HCT116 (cell line): ENCODE measurements around the gene MEGF6. TPM values are rescaled to one million over a fixed set of nuclear protein-coding genes. Genes with fewer than 3 reads are reported as not detected.

Source experiments
- ATAC-seq: fragments of 200-7000 bp; cut with Tn5 transposase; 2 replicates; pipeline ENCODE4 v1.9.1; 2020; ENCODE audit warnings: mild to moderate bottlenecking, moderate library complexity
- BruUV-seq: library from RNA; stranded (reverse); fragments of 400-500 nt; replicated peaks from 2 replicates; lab custom pipeline; 2021; lab: Mats Ljungman, UMichigan
- CTCF ChIA-PET: fragments of 300-600 bp; sonication (Branson Sonifier 250); formaldehyde crosslinking; loops from one replicate; lab custom pipeline; 2021; ENCODE audit warnings: antibody characterized with exemption; lab: Charles Lee
- POLR2A ChIA-PET: fragments of 300-600, 350-600 bp; sonication (Branson Sonifier 250); formaldehyde crosslinking; loops from one replicate; lab custom pipeline; 2021; ENCODE audit warnings: antibody characterized with exemption; lab: Charles Lee
- RAD21 ChIA-PET, 2 experiments: fragments of 300-600 bp; sonication (Branson Sonifier 250); formaldehyde crosslinking; loops; one replicate each; lab custom pipeline; 2023; ENCODE audit warnings: low total read pairs in 2 of 2; ENCODE audit not compliant: uncharacterized antibody in 2 of 2, unreplicated experiment in 2 of 2, low non-redundant PET in 1 of 2; lab: Charles Lee
- DNase-seq: peaks from one replicate; pipeline ENCODE4 v3.0.0-alpha.2; 2010; ENCODE audit warnings: low read depth, low spot score
- H2AFZ ChIP-seq: fragments of 200-600 bp; shearing (Covaris generic), sonication (generic); 2 replicates; pipeline ENCODE4 v1.6.1; 2017; ENCODE audit warnings: low read depth, mixed run types, mixed read lengths, antibody characterized with exemption, low read length; ENCODE audit not compliant: poor library complexity, severe bottlenecking
- H3K27ac ChIP-seq: 2 replicates; pipeline ENCODE4 v1.5.1; 2012; ENCODE audit warnings: low read depth, low read length
- H3K27me3 ChIP-seq: fragments of 200-600 bp; sonication (generic); 2 replicates; pipeline ENCODE4 v1.6.1; 2016; ENCODE audit warnings: mixed run types, low read length, mixed read lengths; ENCODE audit not compliant: insufficient read depth
- H3K36me3 ChIP-seq, 2 experiments: fragments of 200-500 bp in 1 of 2; fragments of 200-600 bp in 1 of 2; sonication (Bioruptor generic) in 1 of 2; sonication (generic) in 1 of 2; 2 replicates each; pipeline versions ENCODE4 v1.5.1 to v1.6.1; 2014 to 2016; ENCODE audit warnings: low read length in 2 of 2, inconsistent platforms in 1 of 2, mixed read lengths in 1 of 2, mixed run types in 1 of 2; ENCODE audit not compliant: insufficient read depth in 2 of 2, control insufficient read depth in 1 of 2
- H3K4me1 ChIP-seq, 2 experiments: fragments of 200-600 bp in 1 of 2; sonication (generic) in 1 of 2; 2 replicates each; pipeline versions ENCODE4 v1.5.1 to v1.6.1; 2012 to 2017; ENCODE audit warnings: low read length in 2 of 2, inconsistent platforms in 1 of 2, mild to moderate bottlenecking in 1 of 2, mixed read lengths in 1 of 2, mixed run types in 1 of 2, moderate library complexity in 1 of 2; ENCODE audit not compliant: insufficient read depth in 2 of 2, control insufficient read depth in 1 of 2
- H3K4me2 ChIP-seq: fragments of 200-600 bp; sonication (generic); 2 replicates; pipeline ENCODE4 v1.6.1; 2017; ENCODE audit warnings: mixed run types, low read length, mixed read lengths
- H3K4me3 ChIP-seq, 2 experiments: fragments of 200-600 bp in 1 of 2; sonication (generic) in 1 of 2; replicated peaks in 1 of 2; 2 replicates each; pipeline ENCODE4 v1.5.1; 2011 to 2016; ENCODE audit warnings: low read length in 2 of 2, control low read depth in 1 of 2, low read depth in 1 of 2, mild to moderate bottlenecking in 1 of 2, mixed read lengths in 1 of 2, mixed run types in 1 of 2
- H3K79me2 ChIP-seq: fragments of 200-600 bp; sonication (generic); 2 replicates; pipeline ENCODE4 v1.6.1; 2017; ENCODE audit warnings: mild to moderate bottlenecking, mixed run types, low read length, moderate library complexity, mixed read lengths; ENCODE audit not compliant: insufficient read depth
- H3K9ac ChIP-seq: fragments of 200-600 bp; sonication (generic); 2 replicates; pipeline ENCODE4 v1.6.1; 2016; ENCODE audit warnings: low read length, mixed read lengths
- H3K9me2 ChIP-seq: fragments of 200-600 bp; sonication (generic), shearing (Covaris generic); 2 replicates; pipeline ENCODE4 v1.6.1; 2017; ENCODE audit warnings: mixed run types, mild to moderate bottlenecking, moderate library complexity; ENCODE audit not compliant: insufficient read depth
- H3K9me3 ChIP-seq, 2 experiments: fragments of 200-500 bp in 1 of 2; fragments of 200-600 bp in 1 of 2; sonication (Bioruptor generic) in 1 of 2; sonication (generic) in 1 of 2; 2 replicates each; pipeline ENCODE4 v1.6.1; 2014 to 2017; ENCODE audit warnings: low read length in 2 of 2, mixed read lengths in 2 of 2, inconsistent platforms in 1 of 2, low read depth in 1 of 2, mild to moderate bottlenecking in 1 of 2, mixed run types in 1 of 2, moderate library complexity in 1 of 2; ENCODE audit not compliant: control insufficient read depth in 1 of 2, insufficient read depth in 1 of 2
- H4K20me1 ChIP-seq: fragments of 200-600 bp; sonication (generic), shearing (Covaris generic); 2 replicates; pipeline ENCODE4 v1.6.1; 2017; ENCODE audit warnings: mixed run types, mild to moderate bottlenecking, moderate library complexity; ENCODE audit not compliant: insufficient read depth
- CEBPB ChIP-seq: IDR thresholded peaks from 2 replicates; pipeline ENCODE4 v1.6.1; 2012; ENCODE audit warnings: low read depth
- CTCF ChIP-seq, 3 experiments: fragments of 200-600 bp in 1 of 3; sonication (generic) in 1 of 3; IDR thresholded peaks in 2 of 3; conservative IDR thresholded peaks in 1 of 3; 2 replicates each; pipeline ENCODE4 v1.5.1; 2012 to 2017; ENCODE audit warnings: low read depth in 2 of 3, low read length in 2 of 3, antibody characterized with exemption in 1 of 3, borderline replicate concordance in 1 of 3, control low read depth in 1 of 3, mild to moderate bottlenecking in 1 of 3, mixed read lengths in 1 of 3, mixed run types in 1 of 3, moderate library complexity in 1 of 3; ENCODE audit not compliant: insufficient read depth in 1 of 3
- ELF1 ChIP-seq: IDR thresholded peaks from 2 replicates; pipeline ENCODE4 v1.6.1; 2012; ENCODE audit warnings: low read depth, borderline replicate concordance
- FOSL1 ChIP-seq: IDR thresholded peaks from 2 replicates; pipeline ENCODE4 v1.6.1; 2012; ENCODE audit warnings: low read depth
- POLR2A ChIP-seq: IDR thresholded peaks from 2 replicates; pipeline ENCODE4 v1.7.0; 2011; ENCODE audit warnings: borderline replicate concordance; ENCODE audit not compliant: insufficient read depth, insufficient read length; ENCODE audit errors: extremely low read depth
- SP1 ChIP-seq: IDR thresholded peaks from 2 replicates; pipeline ENCODE4 v1.6.1; 2012; ENCODE audit warnings: low read depth
- SRF ChIP-seq: IDR thresholded peaks from 2 replicates; pipeline ENCODE4 v1.6.1; 2012; ENCODE audit warnings: low read depth
- TCF7L2 ChIP-seq: IDR thresholded peaks from 2 replicates; pipeline ENCODE4 v1.7.0; 2011; ENCODE audit warnings: borderline replicate concordance, inconsistent platforms; ENCODE audit not compliant: insufficient read depth, insufficient read length; ENCODE audit errors: extremely low read depth
- ZBTB33 ChIP-seq: IDR thresholded peaks from 2 replicates; pipeline ENCODE4 v1.6.1; 2011; ENCODE audit warnings: mild to moderate bottlenecking, low read length, moderate library complexity; ENCODE audit not compliant: insufficient replicate concordance; ENCODE audit errors: extremely low read depth
- ZFX ChIP-seq: fragments of 450-650 bp; IDR thresholded peaks from 2 replicates; pipeline ENCODE4 v1.6.1; 2017
- intact Hi-C: fragments of 100-400 bp; cut with micrococcal nuclease; formaldehyde crosslinking; loops from 2 replicates; pipeline ENCODE4 v1.10.0; 2022
- total RNA-seq: library from RNA; stranded (reverse); gene quantifications from one replicate; pipeline ENCODE4 v1.2.1, GENCODE V29; 2021; ENCODE audit not compliant: unreplicated experiment
- TF ChIP-seq, protein P1 (sequence below): IDR thresholded peaks from 2 replicates; pipeline ENCODE4 v1.6.1; 2012

Gene MEGF6
- total RNA-seq, 1 experiment from 2014 or later, result 47.6 TPM

DNA sequence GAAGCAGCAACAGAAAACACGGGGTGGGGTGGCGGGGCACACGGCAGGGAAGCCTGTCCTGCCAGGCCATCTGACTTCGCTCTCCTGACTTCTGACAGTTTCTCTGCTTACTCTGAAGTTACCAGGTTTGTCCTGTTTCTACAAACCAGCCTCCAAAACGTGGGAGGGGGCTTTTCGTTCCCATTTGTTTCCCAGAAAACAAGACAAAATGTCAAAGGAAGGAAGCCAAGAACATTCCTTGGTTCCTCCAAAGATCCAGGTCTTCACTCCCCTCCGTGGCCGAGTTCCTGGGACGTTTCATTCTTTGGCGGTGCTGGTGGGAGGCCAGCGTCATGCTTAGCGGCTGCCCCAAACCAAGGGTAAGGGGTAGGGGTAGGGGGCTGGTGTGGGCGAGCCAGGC lies 49.6 kb downstream of the MEGF6 start:
- DNase-seq, result no peak
- no peak for ATAC-seq
- intact Hi-C loops, result no loop called here
- no TSS peak for BruUV-seq
- Histone ChIP-seq H2AFZ (no peak overlapping the region), H3K27ac (no peak overlapping the region), H3K4me2 (no peak overlapping the region), H3K79me2 (no peaks in the 10 kb centered on the region), H3K4me1 (peaks cover 0 to 9% of the 10 kb centered on the region in 2 experiments; a peak in 1 of 4 replicates)
- ChIA-PET POLR2A (no interaction called here), RAD21 (no interaction called here)
- TF ChIP-seq, protein P1, sequence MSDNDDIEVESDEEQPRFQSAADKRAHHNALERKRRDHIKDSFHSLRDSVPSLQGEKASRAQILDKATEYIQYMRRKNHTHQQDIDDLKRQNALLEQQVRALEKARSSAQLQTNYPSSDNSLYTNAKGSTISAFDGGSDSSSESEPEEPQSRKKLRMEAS, result no peak
- TF ChIP-seq SP1 (no peak), TCF7L2 (no peak), POLR2A (no peak)
- TF ChIP-seq, all 23 proteins: peak for 0
- Histone ChIP-seq H3K27me3 (no peaks in the 10 kb centered on the region), H3K36me3 (no peaks in the 10 kb centered on the region), H3K9me2 (no peaks in the 10 kb centered on the region), H3K4me3 (no peak overlapping the region), H3K9ac (no peak overlapping the region), H3K9me3 (no peaks in the 10 kb centered on the region), H4K20me1 (no peaks in the 10 kb centered on the region)
- CTCF ChIA-PET, result interaction anchor here (0.6 kb wide), 1 partner anchor 235 kb away, joined by 3 read pairs; the partner anchor contains the start of gene LRRC47

DNA sequence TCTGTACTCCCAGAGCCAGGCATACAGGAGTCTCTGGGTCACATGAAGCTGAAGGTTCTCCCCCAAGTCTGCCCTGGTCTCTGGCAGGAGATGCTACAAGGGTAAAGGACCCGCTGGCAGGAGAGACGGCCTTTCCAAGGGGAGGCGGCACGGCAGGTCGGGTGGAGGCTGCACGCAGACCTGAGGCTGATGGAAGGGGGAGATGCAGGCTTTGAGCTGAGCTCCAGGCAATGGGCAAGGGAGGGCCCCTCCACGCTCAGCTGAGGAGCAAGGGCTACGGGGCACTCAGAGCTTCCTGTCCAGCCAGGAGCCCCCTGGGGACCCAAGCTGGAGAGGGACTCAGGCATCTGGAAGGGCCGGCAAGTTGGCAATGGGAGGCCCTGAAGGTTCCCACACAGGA lies 50.3 kb downstream of the MEGF6 start:
- no peak overlapping the region for H3K4me2 ChIP-seq
- CTCF ChIA-PET, result interaction anchor here (0.6 kb wide), 1 partner anchor 236 kb away, joined by 3 read pairs; the partner anchor contains the start of gene LRRC47
- DNase-seq, result no peak

More for the DNA sequence above, 50.3 kb downstream of the MEGF6 start:
- ATAC-seq, result no peak
- no peak overlapping the region for H3K9ac ChIP-seq
- no peak for TF ChIP-seq FOSL1
- TF ChIP-seq CTCF (IDR thresholded peaks at IDR 0.05 in 2 of 3, conservative IDR thresholded peaks at IDR 0.05 in 1 of 3; ENCODE audit: borderline replicate concordance in 1 of 3, insufficient read depth in 1 of 3, low read depth in 2 of 3, low read length in 2 of 3), result no peak
- no peak for TF ChIP-seq ZFX
- no peak for TF ChIP-seq CEBPB
- TF ChIP-seq ELF1, result no peak
- no peak for TF ChIP-seq SP1
- TF ChIP-seq SRF, result no peak
- TF ChIP-seq ZBTB33, result no peak
- no peak overlapping the region for H3K27ac ChIP-seq
- intact Hi-C loops, result no loop called here
- ChIA-PET POLR2A (no interaction called here), RAD21 (no interaction called here)
- H3K9me3 ChIP-seq, result no peaks in the 10 kb centered on the region
- no peaks in the 10 kb centered on the region for H4K20me1 ChIP-seq
- H3K36me3 ChIP-seq, result no peaks in the 10 kb centered on the region
- BruUV-seq, result no TSS peak
- H3K27me3 ChIP-seq, result no peaks in the 10 kb centered on the region
- H3K4me3 ChIP-seq, result no peak overlapping the region
- no peaks in the 10 kb centered on the region for H3K9me2 ChIP-seq
- no peak overlapping the region for H2AFZ ChIP-seq
- no peaks in the 10 kb centered on the region for H3K79me2 ChIP-seq
- H3K4me1 ChIP-seq, result peaks cover 2 to 16% of the 10 kb centered on the region in 2 experiments; a peak in 2 of 4 replicates
